ENCODE results near the gene SLBP. TPM values are rescaled to one million over a fixed set of nuclear protein-coding genes. Genes with fewer than 3 reads are reported as not detected.

Gene SLBP
- total and polyA plus RNA-seq, 10 of the 15 experiments (the other 5 are each of a cell fraction or from before 2014, with no cell fraction given): 94.4 to 278 (median 158) TPM

- no peak for TF ChIP-seq TCF7 (IDR thresholded peaks at IDR 0.05; ENCODE audit: borderline replicate concordance)
- TF ChIP-seq ESRRA (IDR thresholded peaks at IDR 0.05; ENCODE audit: low read length): no peak
- TF ChIP-seq CEBPB (IDR thresholded peaks at IDR 0.05; ENCODE audit: borderline replicate concordance in 1 of 2, low read depth in 2 of 2, low read length in 2 of 2): no peak
- TF ChIP-seq YY1 (IDR thresholded peaks at IDR 0.05; ENCODE audit: low read depth, low read length): no peak
- TF ChIP-seq, protein P1, sequence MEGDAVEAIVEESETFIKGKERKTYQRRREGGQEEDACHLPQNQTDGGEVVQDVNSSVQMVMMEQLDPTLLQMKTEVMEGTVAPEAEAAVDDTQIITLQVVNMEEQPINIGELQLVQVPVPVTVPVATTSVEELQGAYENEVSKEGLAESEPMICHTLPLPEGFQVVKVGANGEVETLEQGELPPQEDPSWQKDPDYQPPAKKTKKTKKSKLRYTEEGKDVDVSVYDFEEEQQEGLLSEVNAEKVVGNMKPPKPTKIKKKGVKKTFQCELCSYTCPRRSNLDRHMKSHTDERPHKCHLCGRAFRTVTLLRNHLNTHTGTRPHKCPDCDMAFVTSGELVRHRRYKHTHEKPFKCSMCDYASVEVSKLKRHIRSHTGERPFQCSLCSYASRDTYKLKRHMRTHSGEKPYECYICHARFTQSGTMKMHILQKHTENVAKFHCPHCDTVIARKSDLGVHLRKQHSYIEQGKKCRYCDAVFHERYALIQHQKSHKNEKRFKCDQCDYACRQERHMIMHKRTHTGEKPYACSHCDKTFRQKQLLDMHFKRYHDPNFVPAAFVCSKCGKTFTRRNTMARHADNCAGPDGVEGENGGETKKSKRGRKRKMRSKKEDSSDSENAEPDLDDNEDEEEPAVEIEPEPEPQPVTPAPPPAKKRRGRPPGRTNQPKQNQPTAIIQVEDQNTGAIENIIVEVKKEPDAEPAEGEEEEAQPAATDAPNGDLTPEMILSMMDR (IDR thresholded peaks at IDR 0.05 in 2 of 3, conservative IDR thresholded peaks at IDR 0.05 in 1 of 3; ENCODE audit: control insufficient read depth in 2 of 3, extremely low read depth in 1 of 3, insufficient read depth in 1 of 3, low read depth in 3 of 3, low read length in 3 of 3): no peak
These were observed 36.3 kb downstream of the SLBP start (continued) for GRCh38 chr4:1675802-1676137.

DNA sequence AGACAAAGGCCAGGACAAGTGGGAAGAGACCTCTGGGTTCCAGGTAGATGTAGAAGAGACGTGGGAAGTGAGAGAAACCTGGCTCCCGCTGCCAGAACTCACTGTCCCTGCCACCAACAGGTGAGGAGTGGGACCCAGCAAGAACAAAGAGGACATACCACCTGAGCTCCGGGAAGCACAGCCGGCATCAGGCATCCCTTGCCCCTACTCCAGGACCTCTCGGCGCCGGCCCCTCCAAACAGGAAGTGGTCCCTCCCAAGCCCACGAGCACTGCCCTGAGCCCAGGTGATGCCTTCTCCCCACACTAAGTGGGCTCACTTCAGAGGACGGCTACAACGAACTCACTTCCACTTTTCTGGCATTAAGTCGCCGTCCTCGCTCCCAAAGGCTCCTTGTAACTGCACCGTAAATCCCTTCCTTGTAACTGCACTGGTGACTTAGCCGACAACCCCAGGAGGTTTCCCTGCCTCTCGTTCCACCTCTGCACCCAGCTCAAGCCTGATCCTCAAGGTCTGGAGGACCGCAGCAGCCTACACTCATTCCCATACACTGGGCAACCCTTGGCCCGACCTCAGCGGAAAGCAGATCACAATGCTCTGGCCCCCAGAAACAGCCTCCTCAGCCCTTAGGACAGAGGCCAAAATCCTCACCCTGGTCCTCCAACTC is 36.9 kb downstream of the SLBP start:
- Histone ChIP-seq H3K9me3 (replicated peaks; ENCODE audit: control insufficient read depth, insufficient read depth, low read length) (no peaks in the 10 kb centered on the region), H3K4me2 (ENCODE audit: control insufficient read depth, insufficient read depth) (no peak overlapping the region), H3K4me3 (no peak overlapping the region), H3K27me3 (replicated peaks in 1 of 2; ENCODE audit: control insufficient read depth in 2 of 2, insufficient read depth in 2 of 2, low read length in 1 of 2) (no peaks in the 10 kb centered on the region), H3K27ac (ENCODE audit: control insufficient read depth, insufficient read depth) (no peak overlapping the region), H3K4me1 (ENCODE audit: control insufficient read depth, insufficient read depth, low read length) (no peaks in the 10 kb centered on the region), H3K36me3 (ENCODE audit: control insufficient read depth in 2 of 2, insufficient read depth in 2 of 2, low read length in 1 of 2) (no peaks in the 10 kb centered on the region), H3K79me2 (ENCODE audit: control insufficient read depth, insufficient read depth, low read length) (no peaks in the 10 kb centered on the region), H4K20me1 (ENCODE audit: control insufficient read depth, insufficient read depth) (no peaks in the 10 kb centered on the region), H3K9ac (ENCODE audit: control insufficient read depth, insufficient read depth, low read length) (no peak overlapping the region), H2AFZ (ENCODE audit: control insufficient read depth, low read depth, low read length) (no peak overlapping the region)
- in situ Hi-C loops (cut with MboI) (no loop called here), intact Hi-C loops (cut with micrococcal nuclease; ENCODE audit: unreplicated experiment) (no loop called here)
- ChIA-PET RAD21 (ENCODE audit: unreplicated experiment) (no interaction called here), POLR2A (no interaction called here), CTCF (no interaction called here), SMC1A (ENCODE audit: uncharacterized antibody, unreplicated experiment) (no interaction called here)
- 45% methylated on average over 19 of the region's 19 CpGs for WGBS (ENCODE audit: insufficient coverage, insufficient replicate concordance, low lambda C conversion rate, missing lambda C conversion rate)
- FAIRE-seq (no peak), ATAC-seq (no peak), DNase-seq (ENCODE audit: low read depth, low spot score) (no peak)
- no TSS peak for BruUV-seq (replicated peaks)
- TF ChIP-seq SMAD5 (IDR thresholded peaks at IDR 0.05; ENCODE audit: low read depth) (no peak), IKZF2 (IDR thresholded peaks at IDR 0.05) (no peak), NFXL1 (IDR thresholded peaks at IDR 0.05; ENCODE audit: borderline replicate concordance) (no peak), JUNB (IDR thresholded peaks at IDR 0.05) (no peak), KAT2A (conservative IDR thresholded peaks at IDR 0.05; ENCODE audit: control insufficient read depth, low read depth, low read length) (no peak), FOXK2 (IDR thresholded peaks at IDR 0.05) (no peak), STAT3 (IDR thresholded peaks at IDR 0.05; ENCODE audit: low read depth, low read length) (no peak), POLR2AphosphoS2 (IDR thresholded peaks at IDR 0.05; ENCODE audit: low read depth, low read length) (no peak), TAF1 (IDR thresholded peaks at IDR 0.05; ENCODE audit: borderline replicate concordance, low read depth, low read length) (no peak)
- TF ChIP-seq, protein P2, sequence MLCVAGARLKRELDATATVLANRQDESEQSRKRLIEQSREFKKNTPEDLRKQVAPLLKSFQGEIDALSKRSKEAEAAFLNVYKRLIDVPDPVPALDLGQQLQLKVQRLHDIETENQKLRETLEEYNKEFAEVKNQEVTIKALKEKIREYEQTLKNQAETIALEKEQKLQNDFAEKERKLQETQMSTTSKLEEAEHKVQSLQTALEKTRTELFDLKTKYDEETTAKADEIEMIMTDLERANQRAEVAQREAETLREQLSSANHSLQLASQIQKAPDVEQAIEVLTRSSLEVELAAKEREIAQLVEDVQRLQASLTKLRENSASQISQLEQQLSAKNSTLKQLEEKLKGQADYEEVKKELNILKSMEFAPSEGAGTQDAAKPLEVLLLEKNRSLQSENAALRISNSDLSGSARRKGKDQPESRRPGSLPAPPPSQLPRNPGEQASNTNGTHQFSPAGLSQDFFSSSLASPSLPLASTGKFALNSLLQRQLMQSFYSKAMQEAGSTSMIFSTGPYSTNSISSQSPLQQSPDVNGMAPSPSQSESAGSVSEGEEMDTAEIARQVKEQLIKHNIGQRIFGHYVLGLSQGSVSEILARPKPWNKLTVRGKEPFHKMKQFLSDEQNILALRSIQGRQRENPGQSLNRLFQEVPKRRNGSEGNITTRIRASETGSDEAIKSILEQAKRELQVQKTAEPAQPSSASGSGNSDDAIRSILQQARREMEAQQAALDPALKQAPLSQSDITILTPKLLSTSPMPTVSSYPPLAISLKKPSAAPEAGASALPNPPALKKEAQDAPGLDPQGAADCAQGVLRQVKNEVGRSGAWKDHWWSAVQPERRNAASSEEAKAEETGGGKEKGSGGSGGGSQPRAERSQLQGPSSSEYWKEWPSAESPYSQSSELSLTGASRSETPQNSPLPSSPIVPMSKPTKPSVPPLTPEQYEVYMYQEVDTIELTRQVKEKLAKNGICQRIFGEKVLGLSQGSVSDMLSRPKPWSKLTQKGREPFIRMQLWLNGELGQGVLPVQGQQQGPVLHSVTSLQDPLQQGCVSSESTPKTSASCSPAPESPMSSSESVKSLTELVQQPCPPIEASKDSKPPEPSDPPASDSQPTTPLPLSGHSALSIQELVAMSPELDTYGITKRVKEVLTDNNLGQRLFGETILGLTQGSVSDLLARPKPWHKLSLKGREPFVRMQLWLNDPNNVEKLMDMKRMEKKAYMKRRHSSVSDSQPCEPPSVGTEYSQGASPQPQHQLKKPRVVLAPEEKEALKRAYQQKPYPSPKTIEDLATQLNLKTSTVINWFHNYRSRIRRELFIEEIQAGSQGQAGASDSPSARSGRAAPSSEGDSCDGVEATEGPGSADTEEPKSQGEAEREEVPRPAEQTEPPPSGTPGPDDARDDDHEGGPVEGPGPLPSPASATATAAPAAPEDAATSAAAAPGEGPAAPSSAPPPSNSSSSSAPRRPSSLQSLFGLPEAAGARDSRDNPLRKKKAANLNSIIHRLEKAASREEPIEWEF (IDR thresholded peaks at IDR 0.05; ENCODE audit: insufficient replicate concordance, low read depth, low read length): no peak

Measured in GM12878 (cell line).